Measurements from ENCODE around the gene AKT3.

DNA sequence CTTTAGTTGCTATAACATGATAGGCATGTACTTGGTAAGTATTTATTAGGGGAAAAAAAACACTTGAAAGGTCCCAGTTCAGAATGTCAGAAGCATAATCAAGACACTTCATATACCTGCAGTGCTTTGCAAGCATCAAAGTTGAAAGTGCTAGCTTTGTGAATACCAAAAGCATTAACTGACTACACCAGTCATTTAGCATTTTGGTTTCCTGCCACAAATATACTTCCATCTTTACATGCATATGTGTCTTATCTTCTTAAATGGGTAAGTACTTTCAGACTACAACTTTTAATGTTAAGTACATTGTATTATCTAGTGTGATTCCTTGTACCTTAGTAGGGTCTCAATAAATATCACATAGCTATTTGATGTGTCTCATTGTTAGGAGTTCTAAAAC lies 43.7 kb downstream of the AKT3 start:
- TF ChIP-seq, protein P1, sequence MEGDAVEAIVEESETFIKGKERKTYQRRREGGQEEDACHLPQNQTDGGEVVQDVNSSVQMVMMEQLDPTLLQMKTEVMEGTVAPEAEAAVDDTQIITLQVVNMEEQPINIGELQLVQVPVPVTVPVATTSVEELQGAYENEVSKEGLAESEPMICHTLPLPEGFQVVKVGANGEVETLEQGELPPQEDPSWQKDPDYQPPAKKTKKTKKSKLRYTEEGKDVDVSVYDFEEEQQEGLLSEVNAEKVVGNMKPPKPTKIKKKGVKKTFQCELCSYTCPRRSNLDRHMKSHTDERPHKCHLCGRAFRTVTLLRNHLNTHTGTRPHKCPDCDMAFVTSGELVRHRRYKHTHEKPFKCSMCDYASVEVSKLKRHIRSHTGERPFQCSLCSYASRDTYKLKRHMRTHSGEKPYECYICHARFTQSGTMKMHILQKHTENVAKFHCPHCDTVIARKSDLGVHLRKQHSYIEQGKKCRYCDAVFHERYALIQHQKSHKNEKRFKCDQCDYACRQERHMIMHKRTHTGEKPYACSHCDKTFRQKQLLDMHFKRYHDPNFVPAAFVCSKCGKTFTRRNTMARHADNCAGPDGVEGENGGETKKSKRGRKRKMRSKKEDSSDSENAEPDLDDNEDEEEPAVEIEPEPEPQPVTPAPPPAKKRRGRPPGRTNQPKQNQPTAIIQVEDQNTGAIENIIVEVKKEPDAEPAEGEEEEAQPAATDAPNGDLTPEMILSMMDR (IDR thresholded peaks at IDR 0.05; ENCODE audit: low read depth, low read length, poor library complexity, severe bottlenecking), result no peak
- no peak for TF ChIP-seq EZH2phosphoT487 (IDR thresholded peaks at IDR 0.05; ENCODE audit: borderline replicate concordance, low read length)
